GM12892 (cell line): Measurements from ENCODE around the gene TPPP.

Source experiments
- DNase-seq: peaks from one replicate; pipeline ENCODE4 v3.0.0; 2011; ENCODE audit not compliant: insufficient read length
- FAIRE-seq: peaks from 2 replicates; lab custom pipeline; 2011; peaks lifted over from hg19 to GRCh38; lab: Jason Lieb, UNC
- POLR2A ChIP-seq: IDR thresholded peaks from 2 replicates; pipeline ENCODE4 v1.6.1; 2011; ENCODE audit warnings: low read depth, low read length, control low read depth
- POLR2AphosphoS5 ChIP-seq: IDR thresholded peaks from 2 replicates; pipeline ENCODE4 v1.6.1; 2011; ENCODE audit warnings: low read depth, low read length, control low read depth
- TAF1 ChIP-seq: IDR thresholded peaks from 2 replicates; pipeline ENCODE4 v1.6.1; 2011; ENCODE audit warnings: low read depth, mild to moderate bottlenecking, control low read depth, low read length, borderline replicate concordance

Gene TPPP

DNA sequence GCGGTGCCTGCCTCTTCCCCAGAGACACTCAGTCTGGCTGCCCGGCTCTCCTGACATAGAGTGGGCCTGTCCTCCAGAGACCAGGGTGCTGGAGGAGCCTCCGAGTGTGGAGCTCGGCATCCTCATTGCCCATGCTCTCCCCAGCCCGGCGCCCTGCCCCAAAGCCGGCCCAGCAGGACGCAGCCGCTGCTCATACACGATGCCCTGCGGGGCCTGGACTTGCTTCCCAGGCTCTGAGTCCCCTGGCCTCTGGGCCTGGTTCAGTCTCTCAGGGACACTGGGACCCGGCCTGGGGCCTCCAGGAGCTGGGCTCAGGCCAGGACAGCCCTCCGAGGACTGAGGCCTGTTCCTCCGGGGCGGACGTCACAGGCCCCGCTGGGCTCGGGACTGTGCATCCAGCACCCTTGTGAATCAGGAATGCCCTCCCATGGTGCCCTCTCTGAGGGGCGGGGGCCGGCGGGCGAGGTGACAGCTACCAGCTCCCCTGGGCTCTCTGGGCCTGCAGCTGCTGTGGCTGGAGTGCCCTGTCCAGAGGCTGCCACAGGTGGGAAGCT, 23.2 kb downstream of the TPPP start:
- FAIRE-seq: no peak

DNA sequence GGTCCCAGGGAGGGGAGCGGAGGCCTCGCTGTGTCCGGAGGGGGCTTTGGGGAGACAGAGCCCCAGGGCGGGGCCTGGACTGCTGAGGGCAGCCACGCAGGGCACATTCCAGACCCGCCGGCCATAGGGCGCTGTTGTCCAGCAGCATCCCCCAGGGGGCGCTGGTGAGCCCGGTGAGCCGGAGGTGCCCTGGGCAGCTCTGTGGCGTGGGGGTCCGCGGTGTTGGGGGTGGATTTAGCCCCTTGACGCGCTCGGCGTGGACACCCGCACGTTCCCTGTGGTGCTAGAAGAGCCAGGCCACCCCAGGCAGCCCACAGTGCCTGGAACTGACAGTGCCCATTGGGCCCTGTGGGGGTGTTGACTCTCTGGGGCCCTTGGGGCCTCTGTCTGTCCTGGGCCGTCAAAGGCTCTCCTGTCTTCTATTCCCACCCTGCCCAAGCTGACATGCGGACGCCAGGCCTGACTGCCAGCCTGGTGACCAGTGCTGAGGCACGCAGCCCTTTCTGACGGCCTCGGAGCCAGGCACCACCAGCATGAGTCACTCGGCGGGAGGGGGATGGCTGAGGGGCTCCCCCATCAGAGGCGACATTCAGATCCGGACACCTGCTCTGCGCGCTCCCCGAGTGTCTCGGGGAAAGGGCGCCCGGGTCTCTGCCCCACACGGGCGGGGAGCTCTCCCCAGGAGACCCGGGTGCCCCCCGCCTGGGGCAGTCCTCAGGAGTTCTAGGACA, 23.9 kb downstream of the TPPP start:
- no peak for FAIRE-seq

More for the DNA sequence above, 23.2 kb downstream of the TPPP start:
- TF ChIP-seq POLR2AphosphoS5 (no peak), TAF1 (no peak), POLR2A (no peak)
- DNase-seq: no peak

DNA sequence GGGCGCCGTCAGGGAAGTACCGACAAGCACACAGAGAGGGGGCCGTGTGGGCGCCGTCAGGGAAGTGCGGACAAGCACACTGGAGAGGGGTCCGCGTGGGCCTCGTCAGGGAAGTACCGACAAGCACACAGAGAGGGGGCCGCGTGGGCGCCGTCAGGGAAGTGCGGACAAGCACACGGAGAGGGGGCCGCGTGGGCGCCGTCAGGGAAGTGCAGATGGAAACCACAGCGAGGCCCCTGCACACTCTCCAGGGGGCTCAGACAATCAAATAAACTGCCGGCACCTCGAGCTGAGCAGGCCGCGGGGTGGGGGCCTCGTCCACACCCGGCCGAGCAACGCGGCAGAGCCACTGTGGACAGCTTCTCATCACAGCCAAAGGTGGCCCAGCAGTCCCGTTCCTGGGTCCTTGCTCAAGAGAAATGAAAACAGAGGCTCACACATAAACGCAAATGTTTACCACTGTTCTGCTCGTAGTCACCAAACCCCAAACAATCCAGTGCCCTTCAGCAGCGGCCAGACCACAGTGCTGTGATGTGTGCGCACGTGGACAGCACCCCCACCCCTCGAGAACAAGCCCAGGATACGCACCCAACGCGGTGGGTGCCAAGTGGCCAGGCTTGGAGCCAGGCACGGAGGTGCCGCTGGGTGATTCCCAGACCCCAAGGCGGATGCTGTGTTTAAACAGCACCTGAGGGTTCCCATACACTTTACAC, 24.7 kb downstream of the TPPP start:
- FAIRE-seq: no peak
- DNase-seq: no peak
- no peak for TF ChIP-seq TAF1
- no peak for TF ChIP-seq POLR2AphosphoS5
- TF ChIP-seq POLR2A: no peak

More for the DNA sequence above, 23.9 kb downstream of the TPPP start:
- TF ChIP-seq POLR2A: no peak
- TF ChIP-seq POLR2AphosphoS5: no peak
- TF ChIP-seq TAF1: no peak
- DNase-seq: no peak

DNA sequence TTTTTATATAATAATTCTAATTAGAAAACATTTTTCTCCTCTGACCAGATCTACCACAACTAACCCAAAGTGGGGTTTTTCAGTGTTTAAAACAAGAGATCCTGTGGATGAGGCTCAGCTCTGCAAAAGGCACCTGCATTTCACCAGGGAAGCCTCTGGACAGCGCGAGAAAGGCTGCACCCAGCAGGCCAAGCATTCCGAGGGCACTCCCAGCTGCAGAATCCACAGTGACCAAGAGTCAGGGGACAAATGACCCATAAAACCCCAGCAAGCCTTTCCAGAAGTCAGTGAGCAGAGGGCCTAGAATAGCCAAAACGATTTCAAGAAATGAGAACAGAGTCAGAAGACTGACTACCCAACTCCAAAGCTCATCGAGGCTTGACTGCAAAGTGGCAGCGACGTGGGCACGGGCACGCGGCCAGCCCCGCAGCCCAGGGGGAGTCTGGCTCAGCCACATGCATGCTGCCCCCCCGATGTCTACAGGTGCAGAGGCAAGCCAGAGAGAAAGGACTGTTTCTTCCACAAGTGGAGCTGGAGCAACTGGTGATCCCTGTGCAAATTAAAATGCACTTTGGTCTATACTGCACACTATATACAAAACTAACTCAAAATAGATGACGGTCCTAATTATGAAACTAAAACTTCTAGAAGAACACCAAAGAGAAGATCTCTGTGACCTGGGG, 26.2 kb downstream of the TPPP start:
- DNase-seq (no peak), FAIRE-seq (no peak)
- TF ChIP-seq TAF1 (no peak), POLR2AphosphoS5 (no peak), POLR2A (no peak)

DNA sequence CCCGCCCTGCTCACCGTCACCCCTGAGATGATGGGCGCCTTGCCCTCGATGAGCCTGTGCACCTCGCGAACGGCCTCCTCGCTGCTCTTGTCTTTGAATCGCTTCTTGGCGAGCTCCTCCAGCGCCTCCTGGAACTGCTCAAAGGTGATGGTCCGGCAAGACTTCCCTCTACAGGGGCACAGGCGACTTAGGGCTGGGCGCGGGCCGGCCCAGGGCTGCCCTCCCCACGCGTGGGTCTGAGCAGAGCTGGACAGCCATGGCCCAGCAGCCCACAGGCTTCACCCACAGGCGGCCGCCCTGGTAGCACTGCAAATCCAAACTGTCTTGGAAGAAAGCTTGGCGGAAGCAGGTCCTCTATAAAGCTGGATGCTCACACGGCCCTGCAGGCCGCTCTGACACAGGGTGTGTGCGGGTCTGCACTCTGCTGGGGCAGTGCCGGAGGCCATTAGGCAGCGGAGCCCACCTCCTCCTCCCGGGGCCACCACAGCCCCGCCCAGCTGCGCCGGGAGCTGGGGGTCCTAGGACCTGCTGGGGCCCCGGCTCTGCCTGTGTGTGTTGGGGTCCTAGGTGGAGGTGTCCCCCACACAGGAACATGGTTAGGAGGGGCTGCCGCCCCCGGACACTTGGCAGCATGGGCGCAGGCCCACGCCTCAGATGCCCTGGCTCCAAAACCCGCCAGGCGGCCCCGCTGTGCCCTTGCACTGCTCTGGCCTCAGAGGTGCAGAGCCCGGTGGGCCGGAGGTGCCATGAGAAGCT, 27.0 kb downstream of the TPPP start:
- TF ChIP-seq POLR2AphosphoS5 (no peak), POLR2A (no peak), TAF1 (no peak)

DNA sequence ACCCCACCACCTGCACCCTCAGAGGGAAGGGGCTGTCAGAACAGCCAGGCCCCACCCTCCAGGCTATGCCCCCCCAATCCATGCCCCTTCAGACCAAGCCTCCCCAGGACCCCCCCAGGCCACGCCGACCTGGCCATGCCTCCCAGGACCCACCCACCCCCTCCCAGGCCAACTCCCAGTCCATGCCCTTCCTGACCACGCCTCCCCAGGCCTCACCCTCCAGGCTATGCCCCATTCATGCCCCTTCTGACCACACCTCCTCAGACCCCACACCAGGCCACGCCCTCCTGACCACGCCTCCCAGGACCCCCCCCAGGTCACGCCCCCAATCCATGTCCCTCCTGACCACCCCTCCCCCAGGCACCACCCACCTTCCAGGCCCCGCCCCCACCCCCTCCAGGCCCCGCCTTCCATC, 27.6 kb downstream of the TPPP start:
- FAIRE-seq (no peak), DNase-seq (no peak)
- no peak for TF ChIP-seq POLR2AphosphoS5
- TF ChIP-seq TAF1: no peak
- TF ChIP-seq POLR2A: no peak

More for the DNA sequence above, 27.0 kb downstream of the TPPP start:
- FAIRE-seq (no peak), DNase-seq (no peak)

DNA sequence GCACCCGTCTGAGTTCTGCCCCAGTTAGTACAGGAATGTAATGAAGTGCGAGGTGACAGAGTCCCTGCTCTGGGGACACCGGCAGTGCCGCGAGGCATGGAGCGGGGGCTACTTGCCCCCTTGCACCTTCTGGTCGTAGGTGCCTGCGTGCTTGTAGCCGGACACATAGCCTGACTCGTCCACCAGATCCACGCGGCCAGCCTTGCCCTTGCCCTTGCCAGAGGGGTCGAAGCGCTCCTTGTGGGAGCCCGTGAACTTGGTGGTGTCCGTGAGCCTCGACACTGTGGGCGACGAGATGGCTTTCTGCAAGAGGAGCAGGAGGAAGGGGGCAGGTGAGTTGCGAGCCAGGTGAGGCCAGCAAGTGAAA, 28.2 kb downstream of the TPPP start:
- TF ChIP-seq POLR2AphosphoS5: no peak
- no peak for TF ChIP-seq POLR2A
- TF ChIP-seq TAF1: no peak
- FAIRE-seq (no peak), DNase-seq (no peak)

DNA sequence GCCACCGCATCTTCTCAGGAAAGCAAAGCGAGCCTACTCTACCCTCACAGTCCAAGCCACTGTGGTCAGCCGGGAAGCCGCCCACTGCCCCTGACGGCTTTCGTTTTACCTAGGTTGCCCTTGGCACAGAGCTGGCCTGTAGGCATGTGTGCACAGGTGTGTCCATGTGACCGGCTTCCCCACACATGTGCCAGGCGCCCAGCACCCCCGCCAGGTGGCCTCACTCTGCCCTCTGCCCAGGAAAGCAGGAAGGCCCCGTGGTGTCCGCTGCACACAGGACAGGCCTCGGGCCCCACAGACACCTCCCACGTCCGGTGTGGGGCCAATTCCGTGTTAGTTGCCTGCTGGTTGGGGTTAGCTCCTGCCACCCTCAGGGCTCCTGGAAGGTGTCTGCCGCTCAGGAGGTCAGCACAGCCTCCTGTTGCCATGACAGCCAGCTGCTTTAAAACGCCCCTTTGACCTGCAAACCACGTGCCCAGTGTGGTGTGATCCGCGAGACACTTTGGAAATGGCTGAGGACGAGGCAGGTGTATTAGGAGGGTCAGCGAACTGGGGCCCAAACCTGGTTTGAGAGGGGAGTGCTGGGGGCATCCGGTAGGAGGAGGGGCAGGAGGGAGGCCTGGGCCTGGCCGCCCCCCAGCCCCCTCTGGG, 28.7 kb downstream of the TPPP start:
- FAIRE-seq: no peak
- TF ChIP-seq TAF1 (no peak), POLR2A (no peak), POLR2AphosphoS5 (no peak)
- no peak for DNase-seq

DNA sequence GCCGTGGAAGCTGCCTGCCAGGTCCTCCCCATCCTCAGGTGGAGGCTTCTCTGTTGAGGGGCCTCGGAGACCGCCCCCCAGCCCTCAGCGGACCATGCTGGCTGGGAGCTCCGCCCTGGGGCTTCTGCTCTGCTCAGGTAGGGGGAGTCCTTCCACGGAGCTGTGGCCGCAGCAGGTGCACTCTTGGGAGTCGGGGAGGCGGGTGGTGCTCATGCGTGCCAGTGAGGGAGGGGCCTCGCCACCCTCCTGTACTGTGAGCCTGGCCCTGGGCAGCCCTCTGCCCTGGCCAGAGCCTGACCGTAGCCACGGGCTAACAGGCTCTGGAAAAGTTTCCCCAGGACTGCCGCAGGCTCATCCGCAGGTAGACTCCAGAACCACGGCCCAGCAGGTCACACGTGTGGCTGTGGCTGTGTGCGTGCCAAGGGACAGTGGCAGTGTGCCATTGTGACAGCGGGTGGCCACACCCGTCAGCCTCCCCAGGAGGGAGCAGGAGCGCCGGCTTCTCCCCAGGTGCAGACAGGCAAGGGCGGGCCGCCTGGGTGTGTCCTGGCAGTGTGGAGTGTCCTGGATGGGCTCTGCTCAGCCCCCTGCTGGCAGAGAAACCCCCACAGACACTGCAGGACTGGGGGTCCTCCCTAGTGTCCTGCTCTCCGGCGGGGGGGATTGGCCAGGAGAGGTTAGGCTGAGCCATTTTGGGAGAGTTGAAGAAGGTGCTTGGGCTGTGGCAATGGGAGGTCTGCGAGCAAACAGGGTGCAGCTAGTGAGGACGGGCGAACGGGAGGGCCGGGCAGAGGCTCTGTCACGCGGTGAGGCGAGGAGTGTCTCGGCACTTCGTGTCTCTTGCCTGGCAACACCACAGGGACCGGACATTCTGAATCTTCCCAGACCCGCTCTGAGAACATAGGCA, 29.5 kb downstream of the TPPP start:
- FAIRE-seq (no peak), DNase-seq (no peak)
- TF ChIP-seq TAF1 (no peak), POLR2AphosphoS5 (no peak), POLR2A (no peak)
